Right ventricle myocardium superior (tissue), 1 donor: ENCODE data around the gene SPATA3. TPM values are rescaled to one million over a fixed set of nuclear protein-coding genes. Genes with fewer than 3 reads are reported as not detected.

ENCODE experiments used
- ATAC-seq: fragments of 200-7000 bp; cut with Tn5 transposase; one replicate; pipeline ENCODE4 v1.9.1; 2020; ENCODE audit warnings: mild to moderate bottlenecking; ENCODE audit not compliant: poor library complexity
- DNase-seq: peaks from one replicate; pipeline ENCODE4 v3.0.0-alpha.2; 2020
- intact Hi-C: fragments of 100-400 bp; cut with DNase I; formaldehyde crosslinking; loops from one replicate; pipeline ENCODE4 v1.11.2; 2022
- total RNA-seq: library from RNA; stranded (reverse); fragmentation: NEBNext Ultra II Directional; extraction: Animal tissue kit (Norgen Biotek cat#: 25700); gene quantifications from one replicate; pipeline ENCODE4 v1.2.1, GENCODE V29; 2021
- donor health status: DM: no; HTN: yes; CAD: no; lungs with severe emphysema.

The SPATA3 gene
- total RNA-seq, 1 donor from 2014 or later = not detected

GRCh38 chr2:231056453-231057416, 60.8 kb downstream of the SPATA3 start, which contains the start of gene PSMD1:
Gene PSMD1, plus strand, starts transcription at chr2:231056867. Its CDS starts 159 bp downstream, at chr2:231057026.
- peak; percentile 95 for DNase-seq
- intact Hi-C loops = loop anchor here (5.0 kb wide), 1 partner anchor 406 kb away; the partner anchor contains the start of gene NCL
- ATAC-seq = peak; percentile 94

GRCh38 chr2:231057590-231057989, 61.7 kb downstream of the SPATA3 start:
- DNase-seq (no peak), ATAC-seq (no peak)
- intact Hi-C loops = loop anchor here (5.0 kb wide), 1 partner anchor 405 kb away; the partner anchor contains the start of gene NCL

Other genes starting within 250 kb of the SPATA3 start
- 25.3 TPM for gene ITM2C, start 131.2 kb upstream of the SPATA3 start, total RNA-seq
- gene GPR55, start 70.9 kb upstream of the SPATA3 start, total RNA-seq = not detected
- 0.05 TPM for gene C2orf72, start 41.4 kb downstream of the SPATA3 start, total RNA-seq
- gene PSMD1, start 60.7 kb downstream of the SPATA3 start, total RNA-seq = 81.0 TPM
- gene HTR2B, start 128.9 kb downstream of the SPATA3 start, total RNA-seq = 0.24 TPM
- gene ARMC9, start 202.5 kb downstream of the SPATA3 start, total RNA-seq = 0.89 TPM